ENCODE measurements around the gene SMIM45.

DNA sequence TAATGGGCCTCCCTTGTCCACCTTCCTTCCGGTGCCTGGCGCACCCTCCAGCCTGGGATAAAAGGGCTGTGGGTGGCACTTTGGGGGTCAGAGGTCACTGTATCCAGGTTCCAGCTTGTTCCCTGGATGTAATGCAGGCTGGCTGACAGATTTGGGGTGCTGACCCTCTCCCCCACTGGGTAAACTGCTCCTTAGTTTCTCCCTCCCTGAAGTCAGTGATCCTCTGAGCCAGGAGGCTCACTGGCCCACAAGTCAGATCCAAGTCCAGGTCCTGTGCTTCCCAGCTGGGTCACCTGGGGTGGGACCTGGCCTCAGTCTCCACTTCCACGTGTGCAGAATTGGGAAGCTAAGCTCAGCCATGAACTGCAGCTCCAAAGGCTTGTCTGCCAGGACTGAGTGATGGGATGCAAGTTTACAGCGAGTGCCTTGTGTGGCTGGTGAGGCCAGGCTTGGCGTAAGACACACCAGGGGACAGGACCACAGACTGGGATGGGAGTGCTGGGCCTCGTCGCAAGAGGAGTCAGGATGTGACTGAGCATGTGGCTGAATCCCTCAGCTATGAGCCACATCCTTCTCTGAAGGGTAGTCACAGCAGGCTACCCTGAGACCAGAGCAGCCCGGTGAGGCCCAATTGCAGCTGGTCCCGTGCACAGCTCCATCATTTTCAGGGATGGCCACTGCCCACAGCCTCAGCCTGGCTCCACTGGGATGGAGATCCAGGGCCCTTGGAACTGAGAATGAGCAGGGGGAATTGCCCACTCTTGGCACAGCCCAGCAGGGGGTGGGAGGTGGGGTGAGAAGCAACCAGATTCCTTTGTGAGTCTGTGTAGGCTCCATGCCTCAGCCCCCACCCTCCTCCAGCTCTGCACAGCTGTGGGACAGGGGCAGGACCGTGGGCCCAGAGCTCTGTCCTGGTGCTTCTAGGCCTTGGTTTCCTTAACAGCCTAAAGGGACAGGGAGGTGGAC lies 44.2 kb upstream of the SMIM45 start:
- TF ChIP-seq, protein P1, sequence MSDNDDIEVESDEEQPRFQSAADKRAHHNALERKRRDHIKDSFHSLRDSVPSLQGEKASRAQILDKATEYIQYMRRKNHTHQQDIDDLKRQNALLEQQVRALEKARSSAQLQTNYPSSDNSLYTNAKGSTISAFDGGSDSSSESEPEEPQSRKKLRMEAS (IDR thresholded peaks at IDR 0.05): no peak
- no peak for TF ChIP-seq KDM1A (IDR thresholded peaks at IDR 0.05; ENCODE audit: borderline replicate concordance, low read length)
- TF ChIP-seq, protein P2, sequence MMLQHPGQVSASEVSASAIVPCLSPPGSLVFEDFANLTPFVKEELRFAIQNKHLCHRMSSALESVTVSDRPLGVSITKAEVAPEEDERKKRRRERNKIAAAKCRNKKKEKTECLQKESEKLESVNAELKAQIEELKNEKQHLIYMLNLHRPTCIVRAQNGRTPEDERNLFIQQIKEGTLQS (IDR thresholded peaks at IDR 0.05; ENCODE audit: insufficient read depth, low read depth, low read length): no peak
- TF ChIP-seq CHD2 (IDR thresholded peaks at IDR 0.05; ENCODE audit: low read length): no peak
- no peak for TF ChIP-seq RNF2 (IDR thresholded peaks at IDR 0.05; ENCODE audit: borderline replicate concordance, low read depth, low read length, missing control alignments, poor library complexity, severe bottlenecking)
- no peak; a peak in 1 of 3 replicates for TF ChIP-seq POLR2A (IDR thresholded peaks at IDR 0.05; ENCODE audit: control extremely low read depth in 1 of 2, low read depth in 2 of 2, low read length in 2 of 2)
- TF ChIP-seq, protein P3, sequence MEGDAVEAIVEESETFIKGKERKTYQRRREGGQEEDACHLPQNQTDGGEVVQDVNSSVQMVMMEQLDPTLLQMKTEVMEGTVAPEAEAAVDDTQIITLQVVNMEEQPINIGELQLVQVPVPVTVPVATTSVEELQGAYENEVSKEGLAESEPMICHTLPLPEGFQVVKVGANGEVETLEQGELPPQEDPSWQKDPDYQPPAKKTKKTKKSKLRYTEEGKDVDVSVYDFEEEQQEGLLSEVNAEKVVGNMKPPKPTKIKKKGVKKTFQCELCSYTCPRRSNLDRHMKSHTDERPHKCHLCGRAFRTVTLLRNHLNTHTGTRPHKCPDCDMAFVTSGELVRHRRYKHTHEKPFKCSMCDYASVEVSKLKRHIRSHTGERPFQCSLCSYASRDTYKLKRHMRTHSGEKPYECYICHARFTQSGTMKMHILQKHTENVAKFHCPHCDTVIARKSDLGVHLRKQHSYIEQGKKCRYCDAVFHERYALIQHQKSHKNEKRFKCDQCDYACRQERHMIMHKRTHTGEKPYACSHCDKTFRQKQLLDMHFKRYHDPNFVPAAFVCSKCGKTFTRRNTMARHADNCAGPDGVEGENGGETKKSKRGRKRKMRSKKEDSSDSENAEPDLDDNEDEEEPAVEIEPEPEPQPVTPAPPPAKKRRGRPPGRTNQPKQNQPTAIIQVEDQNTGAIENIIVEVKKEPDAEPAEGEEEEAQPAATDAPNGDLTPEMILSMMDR (IDR thresholded peaks at IDR 0.05; ENCODE audit: control extremely low read depth in 1 of 3, insufficient read depth in 1 of 3, low read depth in 1 of 3, low read length in 3 of 3): no peak
- TF ChIP-seq, protein P4, sequence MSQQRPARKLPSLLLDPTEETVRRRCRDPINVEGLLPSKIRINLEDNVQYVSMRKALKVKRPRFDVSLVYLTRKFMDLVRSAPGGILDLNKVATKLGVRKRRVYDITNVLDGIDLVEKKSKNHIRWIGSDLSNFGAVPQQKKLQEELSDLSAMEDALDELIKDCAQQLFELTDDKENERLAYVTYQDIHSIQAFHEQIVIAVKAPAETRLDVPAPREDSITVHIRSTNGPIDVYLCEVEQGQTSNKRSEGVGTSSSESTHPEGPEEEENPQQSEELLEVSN (IDR thresholded peaks at IDR 0.05): no peak
- TF ChIP-seq SP1 (IDR thresholded peaks at IDR 0.05; ENCODE audit: low read depth, low read length): no peak
- no peak for TF ChIP-seq YY1 (IDR thresholded peaks at IDR 0.05; ENCODE audit: low read depth, low read length)
- TF ChIP-seq, protein P5, sequence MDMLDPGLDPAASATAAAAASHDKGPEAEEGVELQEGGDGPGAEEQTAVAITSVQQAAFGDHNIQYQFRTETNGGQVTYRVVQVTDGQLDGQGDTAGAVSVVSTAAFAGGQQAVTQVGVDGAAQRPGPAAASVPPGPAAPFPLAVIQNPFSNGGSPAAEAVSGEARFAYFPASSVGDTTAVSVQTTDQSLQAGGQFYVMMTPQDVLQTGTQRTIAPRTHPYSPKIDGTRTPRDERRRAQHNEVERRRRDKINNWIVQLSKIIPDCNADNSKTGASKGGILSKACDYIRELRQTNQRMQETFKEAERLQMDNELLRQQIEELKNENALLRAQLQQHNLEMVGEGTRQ (IDR thresholded peaks at IDR 0.05; ENCODE audit: low read length): no peak

Measured in H1 (cell line).